NCI-H226 (cell line): ENCODE results near the gene TSFM.
"Not testable (repeated sequence)": the region's sequence is repeated elsewhere in the genome, so short reads cannot be mapped to it uniquely, and the experiment has no call there.

ENCODE experiments used
- DNase-seq: peaks from one replicate; pipeline ENCODE4 v3.0.0-alpha.2; 2015

The TSFM gene

GRCh38 chr12:57765003-57765697 lies 17.4 kb upstream of the TSFM start:
- no peak for DNase-seq

GRCh38 chr12:57765698-57766463 lies 16.7 kb upstream of the TSFM start:
- no peak for DNase-seq

DNA sequence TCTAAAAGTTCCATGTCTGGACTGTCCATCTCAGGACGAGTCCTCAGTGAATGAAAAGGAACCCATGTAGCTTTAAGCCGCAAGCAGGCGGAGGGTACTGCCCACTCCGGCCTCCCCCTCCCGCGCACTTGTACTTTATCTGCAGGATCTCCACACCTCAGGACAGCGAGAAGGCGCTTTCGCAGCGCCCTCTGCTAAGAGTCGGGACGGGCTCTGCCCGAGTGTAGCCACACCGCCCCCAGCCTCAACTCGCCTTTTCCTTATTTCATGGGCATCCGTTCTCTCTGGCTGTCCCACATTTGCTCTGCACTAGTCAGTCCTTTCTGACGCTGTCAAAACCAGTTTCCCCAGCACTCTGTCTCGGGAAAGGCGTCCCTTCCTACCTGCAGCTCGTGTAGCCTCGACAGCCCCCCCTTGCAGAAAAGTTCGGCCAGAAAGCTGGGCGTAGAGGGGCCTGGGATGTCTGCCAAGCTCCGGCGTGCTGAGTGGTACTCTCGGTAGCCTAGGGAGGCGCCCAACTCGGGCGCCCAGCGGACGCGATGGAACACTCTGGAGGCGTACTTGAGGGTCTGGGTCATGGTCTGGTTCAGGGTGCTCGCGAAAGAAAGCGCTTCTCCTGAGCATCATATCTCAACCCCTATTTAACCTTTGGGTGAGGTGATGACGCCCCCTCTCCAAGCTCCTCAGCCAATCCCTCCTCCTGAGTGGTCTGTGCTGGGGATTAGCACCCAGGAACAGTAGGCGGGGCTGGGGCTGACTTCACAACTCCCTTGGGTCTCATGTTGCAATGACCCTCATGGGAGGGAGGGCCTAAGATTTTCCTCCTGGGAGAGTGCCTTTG lies 15.9 kb upstream of the TSFM start, which contains the start of gene CYP27B1:
Gene CYP27B1, minus strand, starts transcription at position 615 of the 841 bp plus-strand sequence. Its CDS starts 37 bp downstream, at position 578.
- peak; percentile 44 for DNase-seq

- DNase-seq: no peak
These were observed 15.3 kb upstream of the TSFM start for GRCh38 chr12:57767305-57767698.

GRCh38 chr12:57767876-57768275 lies 14.7 kb upstream of the TSFM start:
- DNase-seq: no peak

- DNase-seq: no peak
These were observed 13.0 kb upstream of the TSFM start for GRCh38 chr12:57769594-57769993.

DNA sequence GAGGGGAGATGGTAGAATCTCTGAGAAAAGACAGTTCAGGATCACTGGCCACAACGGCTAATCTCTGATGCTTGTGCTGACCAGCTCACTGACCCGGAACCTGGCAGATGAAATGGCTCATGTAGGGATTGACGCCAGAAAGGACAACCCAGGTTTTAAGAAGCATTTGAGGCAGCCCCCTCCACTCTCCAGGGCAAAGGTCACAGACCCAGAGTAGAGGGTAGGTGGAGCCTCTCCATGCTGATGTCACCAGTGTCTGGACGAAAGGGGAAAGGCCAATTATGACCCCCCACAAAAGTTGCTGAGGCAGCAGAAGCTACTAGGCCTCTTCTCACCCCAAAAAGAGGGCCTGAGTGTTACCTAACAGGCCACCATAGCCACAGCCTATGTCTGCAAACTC lies 11.9 kb upstream of the TSFM start:
- DNase-seq: no peak

- peak; percentile 92 for DNase-seq
These were observed 11.2 kb upstream of the TSFM start for GRCh38 chr12:57771236-57771872.

DNA sequence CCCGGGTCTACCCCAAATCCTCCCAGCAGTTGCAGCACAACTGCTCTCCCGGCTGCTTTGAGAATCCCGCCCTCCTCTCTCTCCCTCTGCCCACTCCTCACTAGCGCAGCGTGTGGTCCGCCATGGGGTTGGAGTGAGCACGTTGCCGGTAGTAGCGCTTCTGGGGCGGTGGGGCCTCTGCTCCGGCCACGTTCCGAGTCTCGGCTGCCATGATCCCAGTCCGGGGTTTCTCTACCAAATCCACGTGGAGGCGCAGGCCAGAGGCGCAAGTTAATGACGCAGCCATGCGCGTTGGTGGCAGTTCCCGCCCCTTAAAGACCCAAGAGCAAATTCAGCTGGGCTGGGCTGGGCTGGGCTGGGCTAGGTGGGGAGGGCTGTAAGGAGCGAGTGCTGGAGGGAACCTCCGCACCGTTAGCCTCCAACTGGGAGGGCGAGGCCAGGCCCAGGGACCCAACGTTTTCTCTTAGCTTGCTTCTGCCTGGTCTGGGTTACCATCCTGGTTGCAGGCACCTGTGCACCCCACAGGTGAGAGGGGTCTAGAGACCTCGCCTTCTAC lies 10.6 kb upstream of the TSFM start, which contains the start of gene METTL1:
Gene METTL1, minus strand, starts transcription at position 233 of the 556 bp plus-strand sequence. Its CDS starts 22 bp downstream, at position 211.
- DNase-seq: peak; percentile 99

- peak; percentile 57 for DNase-seq
These were observed 9.9 kb upstream of the TSFM start, which contains the start of gene EEF1AKMT3 for GRCh38 chr12:57772429-57773322. Gene EEF1AKMT3 (plus strand): TSS chr12:57772614. CDS start chr12:57772725, 111 bp downstream.

GRCh38 chr12:57774634-57775033 lies 8.0 kb upstream of the TSFM start:
- not testable (repeated sequence) for DNase-seq

GRCh38 chr12:57775044-57775443 lies 7.5 kb upstream of the TSFM start:
- no peak for DNase-seq

- DNase-seq: no peak
These were observed 6.9 kb upstream of the TSFM start for GRCh38 chr12:57775563-57776246.

- DNase-seq: no peak
These were observed 6.4 kb upstream of the TSFM start for GRCh38 chr12:57776247-57776587.

DNA sequence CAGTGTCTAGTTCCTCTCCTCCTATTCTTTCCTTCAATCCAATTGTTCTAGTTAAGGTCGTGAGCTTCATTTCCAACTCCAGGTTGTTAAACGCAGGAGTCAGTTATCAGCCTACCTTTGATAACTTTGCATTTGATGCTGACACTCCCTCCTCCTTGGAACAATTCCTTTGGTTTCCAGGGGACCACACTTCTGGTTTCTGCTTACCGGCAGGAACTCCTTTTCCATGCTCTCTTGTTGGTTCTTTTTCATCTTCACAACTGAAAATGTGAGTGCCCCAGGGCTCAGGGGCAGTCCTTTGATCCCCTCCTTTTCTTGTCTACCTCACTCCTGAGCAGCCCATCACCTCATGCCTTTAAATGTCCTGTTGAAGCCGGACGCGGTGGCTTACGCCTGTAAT lies 5.2 kb upstream of the TSFM start:
- DNase-seq: no peak

- no peak for DNase-seq
These were observed 4.7 kb upstream of the TSFM start for GRCh38 chr12:57777911-57778310.

GRCh38 chr12:57779736-57780135 lies 2.9 kb upstream of the TSFM start:
- DNase-seq: no peak

DNA sequence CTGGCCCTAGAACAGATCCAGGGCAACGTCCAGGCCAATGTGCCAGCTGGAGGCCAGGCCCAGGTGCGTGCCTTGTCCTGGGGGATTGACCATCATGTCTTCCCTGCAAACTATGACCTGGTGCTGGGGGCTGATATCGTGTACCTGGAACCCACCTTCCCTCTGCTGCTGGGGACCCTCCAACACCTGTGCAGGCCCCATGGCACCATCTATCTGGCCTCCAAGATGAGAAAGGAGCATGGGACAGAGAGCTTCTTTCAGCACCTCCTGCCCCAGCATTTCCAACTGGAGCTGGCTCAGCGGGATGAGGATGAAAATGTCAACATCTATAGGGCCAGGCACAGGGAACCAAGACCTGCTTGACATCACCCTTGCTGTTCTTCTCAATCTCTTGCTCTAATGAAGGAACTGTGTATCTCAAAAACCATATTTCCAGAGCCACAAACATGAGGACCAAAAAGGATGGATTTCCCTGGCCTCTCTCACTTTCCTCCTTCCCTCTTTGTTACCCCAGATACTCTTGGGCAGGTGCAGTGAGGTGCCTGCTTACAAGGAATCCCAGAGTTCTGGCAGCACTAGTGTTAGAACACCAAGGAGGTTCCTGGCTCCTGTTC lies 2.2 kb upstream of the TSFM start:
- DNase-seq: no peak

DNA sequence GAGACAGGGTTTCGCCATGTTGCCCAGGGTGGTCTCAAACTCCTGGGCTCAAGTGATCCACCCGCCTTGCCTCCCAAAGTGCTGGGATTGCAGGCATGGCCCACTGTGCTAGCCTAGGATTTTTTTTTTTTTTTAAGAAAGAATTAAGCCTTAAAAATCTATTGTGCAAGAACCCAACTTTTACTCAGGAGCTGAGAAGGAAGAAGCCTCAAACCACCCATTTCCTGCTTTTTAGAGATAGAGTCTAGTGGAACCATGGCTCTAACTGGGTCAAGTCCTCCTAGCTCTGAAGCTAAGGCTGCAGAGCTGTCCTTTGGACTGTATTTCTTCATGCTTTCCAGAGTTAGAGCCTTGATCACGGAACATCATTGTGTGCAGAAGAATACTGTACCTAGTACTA lies 1.3 kb upstream of the TSFM start:
- DNase-seq: no peak

DNA sequence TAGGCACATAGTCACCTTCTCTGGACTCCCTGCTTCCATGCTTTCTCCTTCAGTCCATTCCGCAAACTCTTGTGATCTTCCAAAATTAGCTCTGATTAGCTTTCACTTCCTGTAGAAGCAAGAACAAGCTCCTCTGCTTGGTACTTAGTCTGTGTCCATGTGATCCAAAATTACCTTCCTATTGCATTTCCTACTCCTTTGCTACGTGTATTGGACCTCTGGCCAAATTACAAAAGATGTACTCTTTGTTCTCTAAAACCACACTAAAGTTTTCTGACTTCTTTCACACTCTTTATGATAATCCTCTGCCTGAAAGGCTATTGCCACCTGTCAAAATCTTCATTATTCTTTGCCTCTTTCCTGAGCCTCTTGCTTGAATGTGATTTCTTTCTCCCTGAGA lies 786 bp upstream of the TSFM start:
- DNase-seq: no peak
